HG02759 (cell line): ENCODE results near the gene CBFA2T2.
A peak's percentile ranks its signal among the peaks of the same experiment; 100 is the strongest.
"Not testable (repeated sequence)": the region's sequence is repeated elsewhere in the genome, so short reads cannot be mapped to it uniquely, and the experiment has no call there.

Experiments used
- ATAC-seq: cut with Tn5 transposase; IDR thresholded peaks from one replicate; pipeline ENCODE4 v1.9.1; 2021; ENCODE audit warnings: mild to moderate bottlenecking, moderate library complexity; ENCODE audit not compliant: unreplicated experiment

Gene CBFA2T2

DNA sequence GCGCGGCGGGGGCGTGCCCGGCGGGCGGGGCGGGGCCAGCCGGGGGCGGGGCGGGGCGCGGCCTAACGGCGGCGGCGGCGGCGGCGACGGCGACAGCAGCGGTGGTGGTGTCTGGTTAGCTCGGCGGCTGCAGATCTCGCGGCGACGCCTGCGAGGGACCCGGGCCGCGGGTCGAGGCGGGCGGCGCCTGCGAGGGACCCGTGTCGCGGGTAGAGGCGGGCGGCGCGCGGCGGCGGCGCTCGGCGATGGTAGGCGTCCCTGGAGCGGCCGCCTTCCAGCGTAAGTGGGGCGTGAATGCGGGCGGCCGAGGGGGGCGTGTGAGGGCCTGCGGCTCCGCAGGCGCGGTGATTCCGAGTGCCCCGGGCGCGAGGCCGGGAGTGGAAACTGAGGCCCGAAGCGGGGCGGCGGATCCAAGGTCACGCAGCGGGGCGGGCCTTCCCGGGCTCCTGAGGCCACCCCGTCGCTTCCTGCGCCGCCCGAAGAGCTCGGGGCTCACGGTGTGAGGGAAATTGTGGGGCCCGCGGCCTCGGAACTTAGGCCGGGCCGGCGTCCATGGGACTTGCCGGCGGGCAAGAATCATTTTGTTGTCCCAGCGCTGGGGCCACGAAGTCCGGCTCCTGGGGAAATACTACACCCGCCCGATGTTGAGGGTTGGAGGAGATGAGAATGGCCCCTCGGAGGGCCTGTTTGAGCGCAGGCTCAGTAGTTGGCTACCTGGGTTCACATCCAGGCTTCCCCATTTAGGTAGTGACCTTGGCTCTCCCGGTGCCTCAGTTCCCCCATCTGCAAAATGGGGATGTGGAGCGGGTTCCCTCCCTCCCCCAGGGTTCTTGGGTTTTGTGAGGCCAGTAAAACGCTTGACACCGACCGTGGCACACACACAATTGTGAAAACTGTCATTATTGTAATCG, at the start of gene CBFA2T2:
TSS of gene CBFA2T2 (plus strand) at position 74 of the 911 bp plus-strand sequence. CDS start at position 246, 172 bp downstream.
- peak; percentile 56 for ATAC-seq

DNA sequence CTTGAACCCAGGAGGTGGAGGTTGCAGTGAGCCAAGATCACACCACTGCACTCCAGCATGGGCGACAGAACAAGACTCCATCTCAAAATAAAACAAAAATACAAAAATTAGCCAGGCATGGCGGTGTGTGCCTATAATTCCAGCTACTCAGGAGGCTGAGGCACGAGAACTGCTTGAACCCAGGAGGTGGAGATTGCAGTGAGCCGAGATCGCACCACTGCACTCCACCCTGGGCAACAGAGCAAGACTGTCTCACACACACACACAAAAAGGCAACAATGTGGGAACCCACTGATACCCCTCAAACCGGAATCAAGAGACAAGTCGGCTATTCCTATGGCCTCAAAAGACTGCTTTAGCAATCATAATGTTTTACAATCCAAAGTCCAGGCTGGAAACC, 49.3 kb upstream of the CBFA2T2 start:
- ATAC-seq, result not testable (repeated sequence)

DNA sequence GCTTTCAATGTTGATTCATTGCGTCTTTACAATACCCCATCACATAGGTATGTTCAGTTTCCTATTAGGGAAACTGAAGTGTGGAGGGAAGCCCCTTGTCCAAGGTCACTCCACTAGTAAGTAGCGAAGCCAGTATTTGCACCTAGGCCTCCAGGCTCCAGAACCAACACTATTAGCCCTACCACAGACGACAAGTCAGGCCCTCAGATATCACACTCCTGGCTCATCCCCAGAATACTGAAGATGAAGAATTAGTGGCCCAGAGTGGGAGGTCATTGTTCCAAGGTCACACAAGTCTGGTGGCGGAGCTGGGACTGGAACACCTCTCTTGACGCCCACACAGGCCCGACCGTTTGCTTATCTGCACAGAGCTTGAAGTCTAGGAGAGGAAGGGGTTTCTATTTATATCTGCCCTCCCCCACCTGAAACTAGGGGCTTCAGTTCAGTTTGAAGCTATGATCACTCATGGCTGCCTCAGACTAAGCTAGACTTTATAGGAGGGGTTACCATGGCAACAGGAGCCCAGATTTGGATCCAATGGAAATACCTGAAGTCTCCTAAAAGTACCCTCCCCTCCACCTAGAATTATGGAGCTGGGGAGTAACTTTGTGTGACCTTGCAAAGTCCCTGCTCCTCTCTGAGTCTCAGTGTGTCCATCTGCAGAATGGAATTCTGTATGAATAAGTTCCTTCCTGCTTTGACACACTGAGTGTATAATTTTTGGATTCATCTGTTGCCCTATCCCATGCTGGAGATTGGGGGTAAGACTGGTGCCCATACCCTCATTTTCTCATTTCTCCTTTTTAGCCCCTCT, 48.5 kb upstream of the CBFA2T2 start:
- ATAC-seq, result no peak

DNA sequence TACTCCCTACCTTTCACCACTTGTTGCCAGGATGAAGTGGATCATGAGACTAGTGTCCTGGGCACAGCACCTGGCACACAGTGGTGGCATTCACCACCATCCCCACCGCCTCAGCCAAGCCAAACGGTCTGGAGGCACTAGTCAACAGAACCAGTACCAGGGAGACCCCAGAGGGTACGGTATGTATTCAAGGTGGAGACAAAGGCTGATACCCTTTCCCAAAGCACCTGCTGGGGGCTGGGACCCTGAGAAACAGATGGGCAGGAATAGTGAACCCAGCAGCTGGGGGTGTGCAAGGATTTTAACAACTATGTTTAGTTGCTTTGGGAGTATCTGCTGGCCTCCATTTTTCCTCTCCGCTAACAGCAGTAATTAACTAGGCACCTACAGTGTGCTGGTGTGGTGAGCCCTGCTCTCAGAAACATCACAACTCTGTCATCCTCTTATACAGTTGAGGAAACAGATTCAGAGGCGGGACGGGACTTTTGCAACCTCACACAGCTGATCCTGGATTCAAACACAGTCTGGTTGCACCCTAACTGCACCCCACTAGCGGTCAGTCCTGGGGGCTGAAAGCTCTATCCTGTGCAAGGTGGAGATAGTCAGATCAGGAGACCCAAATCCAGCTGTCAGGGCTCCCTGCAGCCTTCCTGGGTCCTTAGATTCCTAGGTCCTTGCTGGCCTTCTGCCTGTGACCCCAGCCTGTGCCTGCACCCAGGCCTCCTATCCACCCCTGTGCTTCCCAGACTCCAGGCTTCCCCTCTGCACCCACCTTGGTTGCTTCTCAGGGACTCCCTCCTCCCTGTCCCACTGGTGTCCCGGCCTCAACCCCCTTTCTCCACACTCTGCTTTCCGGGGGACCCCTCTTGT, 47.5 kb upstream of the CBFA2T2 start:
- no peak for ATAC-seq

DNA sequence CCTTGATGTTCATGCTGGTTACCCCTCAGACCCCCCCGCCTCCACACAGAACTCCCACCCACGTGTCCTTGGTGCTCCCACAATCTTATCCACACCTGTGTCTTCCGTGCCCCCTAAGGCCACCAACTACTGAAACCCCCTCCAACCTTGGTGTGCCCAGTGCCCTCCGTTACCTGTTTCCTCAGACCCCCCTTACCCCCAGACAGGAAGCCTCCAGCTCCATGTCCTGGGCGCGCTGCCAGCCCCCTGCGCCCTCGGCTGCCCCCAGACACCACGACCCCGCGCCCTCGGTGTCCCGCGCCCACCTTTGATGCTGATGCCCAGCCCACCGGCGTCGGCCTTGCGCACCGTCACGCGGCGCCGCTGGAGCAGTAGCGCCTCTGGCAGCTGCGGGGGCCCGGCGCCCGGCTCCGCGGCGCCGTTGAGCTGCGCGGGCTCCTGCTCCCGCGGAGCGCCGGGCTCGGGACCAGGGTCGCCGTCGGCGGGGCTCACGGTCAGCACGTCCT, 46.8 kb upstream of the CBFA2T2 start:
- ATAC-seq, result peak; percentile 27

DNA sequence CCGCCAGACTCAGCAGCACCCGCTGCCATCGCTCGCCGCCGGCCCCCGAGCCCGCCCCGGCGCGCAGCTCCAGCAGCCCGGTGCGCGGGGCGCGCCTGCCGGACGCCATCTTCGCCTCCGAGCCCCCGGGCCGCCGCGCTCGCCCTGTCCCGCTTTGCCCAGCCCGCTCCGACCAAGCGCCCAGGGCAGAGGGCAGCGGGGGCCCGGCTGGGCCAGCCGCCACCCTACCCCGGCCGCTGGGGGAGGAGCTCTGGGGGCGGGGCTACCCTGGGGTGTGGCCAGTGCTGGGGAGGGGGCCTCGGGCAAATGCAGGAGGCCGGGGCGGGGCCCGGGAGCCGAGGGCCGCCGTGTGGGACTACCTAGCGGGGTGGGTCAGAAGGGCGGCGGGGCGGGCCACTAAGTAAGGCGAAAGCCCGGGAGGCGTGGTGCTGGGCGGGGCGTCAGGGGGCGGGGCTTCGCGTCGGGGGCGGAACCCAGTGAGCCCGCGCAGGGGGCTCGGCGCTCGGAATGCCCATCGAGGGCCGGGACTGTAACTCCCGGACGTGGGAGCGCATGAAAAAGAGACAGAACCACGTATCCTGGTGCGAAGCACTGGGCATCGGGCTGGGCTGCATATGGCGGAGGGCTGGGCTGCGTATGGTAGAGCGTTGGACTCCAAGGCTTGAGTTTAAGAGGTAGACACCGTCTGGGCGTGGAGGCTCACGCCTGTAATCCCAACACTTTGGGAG, 46.2 kb upstream of the CBFA2T2 start, which contains the start of gene SNTA1:
TSS of gene SNTA1 (minus strand) at position 252 of the 728 bp plus-strand sequence. CDS start at position 109, 143 bp downstream.
- peak; percentile 78 for ATAC-seq

DNA sequence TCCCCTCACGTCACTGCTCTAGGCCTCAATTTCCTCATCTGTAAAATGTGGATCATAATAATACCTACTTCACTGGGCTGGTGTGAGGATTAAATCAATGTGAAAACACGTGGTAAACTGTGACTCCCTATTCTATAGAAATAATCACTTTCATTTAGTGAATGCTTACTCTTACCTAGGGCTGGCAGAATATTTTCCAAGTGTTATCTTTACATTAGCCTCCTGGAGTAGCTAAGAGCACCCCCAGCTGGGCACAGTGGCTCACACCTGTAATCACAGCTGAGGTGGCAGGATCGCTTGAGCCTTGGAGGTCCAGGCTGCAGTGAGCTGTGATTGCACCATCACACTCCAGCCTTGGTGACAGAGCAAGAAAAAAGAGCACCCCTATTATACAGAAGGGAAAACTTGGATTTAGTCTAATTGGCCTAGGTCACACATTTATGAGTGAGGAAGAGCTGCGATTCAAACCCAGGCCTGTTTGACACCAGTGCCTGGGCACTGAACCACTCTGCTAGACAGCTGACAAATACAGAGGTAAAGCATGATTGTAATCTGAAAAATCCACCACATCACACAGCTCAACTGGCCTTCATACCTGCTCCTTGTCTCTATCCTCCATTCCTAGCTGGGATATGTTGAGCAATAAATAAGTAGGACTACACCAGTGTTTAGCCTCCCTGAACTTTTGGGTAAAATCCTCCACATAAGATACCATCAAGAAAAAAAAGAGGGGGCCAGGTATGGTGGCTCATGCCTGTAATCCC, 44.9 kb upstream of the CBFA2T2 start:
- ATAC-seq, result no peak

DNA sequence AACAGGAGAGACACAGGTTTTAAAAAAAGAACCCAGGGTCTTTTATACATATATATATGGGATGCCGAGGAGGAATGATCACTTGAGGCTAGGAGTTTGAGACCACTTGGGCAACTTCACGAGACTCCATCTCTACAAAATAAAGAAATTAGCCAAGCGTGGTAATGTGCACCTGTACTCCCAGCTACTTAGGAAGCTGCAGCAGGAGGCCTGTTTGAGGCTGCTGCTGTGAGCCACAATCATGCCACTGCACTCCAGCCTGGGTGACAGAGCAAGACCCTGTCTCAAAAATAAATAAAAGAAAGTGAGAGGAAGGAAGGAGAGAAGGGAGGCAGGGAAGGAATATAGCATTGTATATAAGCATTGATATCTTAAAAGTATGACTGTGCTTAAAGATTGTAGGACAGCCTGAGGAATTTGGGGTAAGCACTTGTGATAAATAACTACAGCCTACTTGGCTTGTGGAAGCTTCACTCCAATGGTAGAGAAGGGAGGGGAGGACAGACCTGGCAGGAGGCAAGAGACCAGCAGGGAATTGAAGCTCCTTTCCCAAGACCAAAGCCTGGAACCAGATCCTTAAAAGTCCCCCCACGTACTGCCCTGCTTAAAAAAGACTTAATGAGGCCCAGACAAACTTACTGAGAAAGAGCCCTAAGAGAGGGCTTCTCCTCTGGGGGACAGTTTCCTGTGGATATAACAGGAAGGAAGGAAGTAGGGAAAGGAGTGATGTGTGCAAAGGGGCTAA, 43.8 kb upstream of the CBFA2T2 start:
- no peak for ATAC-seq

DNA sequence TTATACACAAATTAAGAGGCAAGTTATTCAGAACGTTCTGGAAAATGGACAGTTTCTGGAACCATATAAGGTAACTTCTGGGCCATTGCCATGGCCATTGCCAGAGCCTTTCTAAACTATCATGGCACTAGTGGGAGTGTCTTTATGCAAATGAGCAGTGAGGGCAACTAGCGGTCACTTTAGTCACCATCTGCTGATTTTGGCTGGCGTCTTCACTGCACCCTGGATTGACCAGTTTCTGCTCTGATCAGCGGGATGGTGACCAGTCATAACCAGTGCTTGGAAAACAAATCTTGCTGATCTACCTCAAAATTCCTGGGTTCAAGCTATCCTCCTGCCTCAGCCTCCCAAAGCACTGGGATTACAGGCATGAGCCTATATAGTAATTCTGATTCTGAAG, 39.0 kb upstream of the CBFA2T2 start:
- ATAC-seq, result no peak

DNA sequence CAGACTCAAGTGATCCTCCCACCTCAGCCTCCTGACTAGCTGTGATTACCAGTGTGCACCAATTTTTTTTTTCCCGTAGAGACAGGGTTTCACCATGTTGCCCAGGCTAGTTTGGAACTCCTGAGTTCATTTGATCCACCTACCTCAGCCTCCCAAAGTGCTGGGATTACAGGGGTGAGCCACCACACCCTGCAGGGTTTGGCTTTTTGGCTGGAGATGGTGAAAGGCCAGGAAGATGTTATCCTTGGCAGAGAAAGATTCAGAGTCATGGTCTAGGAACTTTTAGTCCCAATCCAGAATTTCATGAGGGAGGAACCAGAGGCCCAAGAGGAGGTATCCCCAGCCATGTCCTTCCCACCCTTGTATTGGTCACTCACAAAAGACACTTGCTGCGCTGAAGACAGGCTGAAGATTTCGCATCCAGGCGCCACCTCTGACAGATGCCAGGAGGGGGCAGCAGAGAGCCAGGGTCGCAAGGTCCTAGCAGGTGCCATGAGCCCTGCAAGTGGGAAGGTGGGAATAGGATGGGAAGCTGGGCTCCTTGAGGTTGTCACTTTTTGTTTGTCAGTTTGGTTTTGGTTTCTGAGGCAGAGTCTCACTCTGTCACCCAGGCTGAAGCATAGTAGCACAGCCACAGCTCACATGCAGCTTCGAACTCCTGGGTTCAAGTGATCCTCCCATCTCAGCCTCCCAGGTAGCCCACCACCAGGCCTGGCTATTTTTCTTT, 32.8 kb upstream of the CBFA2T2 start:
- not testable (repeated sequence) for ATAC-seq

DNA sequence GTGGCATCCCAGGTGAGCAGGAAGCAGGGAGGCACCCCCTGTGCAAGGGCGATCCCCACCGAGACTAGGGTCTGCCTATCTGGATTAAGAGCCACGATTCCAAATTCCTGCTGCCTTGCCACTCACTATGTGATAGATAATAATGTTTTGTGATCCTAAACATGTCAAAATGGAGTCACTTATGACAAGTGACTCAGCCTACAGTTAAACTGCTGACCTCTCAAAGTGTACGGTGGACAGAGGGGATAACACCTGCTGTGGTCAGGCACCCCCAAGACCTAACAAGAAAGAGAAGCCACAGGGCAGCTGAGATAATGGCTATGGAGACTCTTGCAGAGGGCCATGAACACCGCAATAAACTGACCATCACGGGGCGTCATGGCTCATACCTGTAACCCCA, 30.3 kb upstream of the CBFA2T2 start:
- ATAC-seq, result no peak

DNA sequence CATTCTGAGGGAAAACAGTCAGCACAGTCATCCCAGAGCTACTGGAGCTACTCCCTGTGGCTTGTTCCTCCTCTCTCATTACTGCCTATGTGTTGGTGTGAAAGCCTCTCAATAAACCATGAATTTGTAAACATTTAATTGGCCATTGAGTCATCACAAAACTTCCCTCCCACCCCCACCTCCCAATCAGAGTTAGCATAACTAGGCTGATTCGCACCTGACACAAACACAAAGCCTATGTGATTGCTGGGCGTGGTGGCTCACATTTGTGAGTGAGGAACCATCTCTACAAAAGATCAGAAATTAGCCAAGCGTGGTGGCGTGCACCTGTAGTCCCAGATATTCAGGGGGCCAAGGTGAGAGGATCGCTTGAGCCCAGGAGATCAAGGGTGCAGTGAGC, 29.2 kb upstream of the CBFA2T2 start:
- ATAC-seq, result no peak

DNA sequence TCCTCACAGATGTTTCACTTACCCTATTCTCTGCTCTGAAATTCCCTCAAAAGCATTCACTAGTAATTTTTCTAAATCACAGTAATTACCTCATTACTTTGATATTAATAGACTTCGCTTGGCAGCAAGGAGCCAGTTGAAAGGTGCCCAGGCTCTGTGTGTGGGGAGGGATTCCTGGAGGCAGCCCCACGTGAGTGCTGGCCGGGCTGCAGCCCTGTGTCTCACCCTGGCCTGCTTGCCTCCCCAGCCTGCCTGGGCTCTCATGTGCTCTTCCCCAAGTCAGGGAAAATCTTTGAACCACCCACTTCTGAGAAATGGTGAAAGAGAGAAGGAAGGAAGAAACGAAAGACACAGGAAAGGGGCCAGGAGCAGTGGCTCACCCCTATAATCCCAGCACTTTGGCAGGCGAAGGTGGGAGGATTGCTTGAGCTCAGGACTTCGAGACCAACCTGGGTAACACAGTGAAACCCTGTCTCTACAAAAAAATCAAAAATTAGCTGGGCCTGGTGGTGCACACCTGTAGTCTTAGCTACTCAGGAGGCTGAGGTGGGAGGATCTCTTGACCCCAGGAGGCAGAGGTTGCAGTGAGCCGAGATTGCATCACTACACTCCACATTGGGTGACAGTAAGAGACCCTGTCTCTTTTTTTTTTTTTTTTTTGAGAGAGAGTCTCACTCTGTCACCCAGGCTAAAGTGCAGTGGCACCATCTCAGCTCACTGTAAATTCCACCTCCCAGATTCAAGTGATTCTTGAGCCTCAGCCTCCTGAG, 26.4 kb upstream of the CBFA2T2 start:
- no peak for ATAC-seq

DNA sequence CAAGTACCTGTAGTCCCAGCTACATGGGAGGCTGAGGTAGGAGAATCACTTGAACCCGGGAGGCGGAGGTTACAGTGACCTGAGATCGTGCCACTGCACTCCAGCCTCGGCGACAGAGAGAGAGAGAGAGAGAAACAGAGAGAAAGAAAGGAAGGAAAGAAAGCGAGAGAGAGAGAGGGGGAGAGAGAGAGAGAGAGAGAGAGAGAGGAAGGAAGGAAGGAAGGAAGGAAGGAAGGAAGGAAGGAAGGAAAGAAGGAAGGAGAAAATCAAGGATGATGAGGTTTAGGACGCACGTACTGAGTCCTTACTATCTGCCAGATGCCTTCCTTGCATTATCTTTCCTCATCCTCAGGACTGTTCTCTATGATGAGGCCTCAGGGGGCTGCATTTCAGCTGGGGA, 25.1 kb upstream of the CBFA2T2 start:
- not testable (repeated sequence) for ATAC-seq

DNA sequence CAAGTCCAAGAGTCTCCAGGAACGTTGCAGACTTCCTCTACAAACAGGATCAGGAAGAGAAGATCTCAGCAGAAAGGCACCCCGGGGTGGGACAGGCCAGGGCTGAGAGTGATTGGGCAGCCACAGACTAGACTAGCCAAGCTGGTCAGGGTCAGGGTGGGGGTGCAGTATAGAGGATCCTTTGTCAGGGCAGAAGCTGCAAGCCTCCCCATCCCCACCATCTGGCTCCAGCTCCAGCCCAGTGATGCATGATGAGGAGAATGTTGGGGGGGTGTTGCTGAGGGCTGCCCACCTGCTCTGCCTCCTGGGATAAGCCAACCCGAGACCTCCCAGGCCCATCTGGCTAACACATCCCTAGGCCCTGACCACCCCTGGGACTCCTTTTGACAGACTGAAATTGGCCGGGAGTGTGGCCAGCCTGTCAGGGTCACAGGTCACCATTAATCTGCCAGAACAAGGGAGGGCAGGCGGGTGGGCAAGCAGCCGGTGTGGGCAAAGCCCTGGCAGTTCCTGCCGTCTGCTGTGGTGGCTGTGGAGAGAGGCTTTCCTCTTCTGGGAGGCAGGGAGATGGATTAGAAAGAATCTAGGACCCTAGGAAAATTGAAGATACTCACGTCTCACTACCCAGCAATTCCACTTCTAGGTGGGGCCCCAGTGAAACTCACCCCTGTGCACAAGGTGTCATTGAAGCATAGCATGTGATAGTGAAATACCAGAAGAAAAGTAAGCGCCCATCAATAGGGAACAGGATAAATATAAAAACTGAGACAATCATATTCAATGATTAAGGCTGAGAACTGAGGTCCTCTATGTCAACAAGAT, 24.2 kb upstream of the CBFA2T2 start:
- ATAC-seq, result no peak

DNA sequence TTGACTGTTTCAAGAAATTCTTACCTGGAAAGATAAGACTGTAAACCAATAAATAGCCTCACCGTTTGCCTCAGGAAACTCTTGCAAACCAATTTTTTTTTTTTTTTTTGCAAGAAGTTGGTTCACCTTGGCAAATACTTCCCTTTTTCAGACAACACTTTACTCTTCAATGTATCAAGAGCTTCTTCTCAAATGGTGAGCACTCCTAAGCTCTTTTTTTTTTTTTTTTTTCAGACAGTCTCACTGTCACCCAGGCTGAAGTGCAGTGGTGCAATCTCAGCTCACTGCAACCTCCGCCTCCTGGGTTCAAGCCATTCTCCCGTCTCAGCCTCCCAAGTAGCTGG, 23.6 kb upstream of the CBFA2T2 start:
- ATAC-seq, result no peak
